ENCODE data around the gene KMT2C. TPM values are rescaled to one million over a fixed set of nuclear protein-coding genes. Genes with fewer than 3 reads are reported as not detected.

Gene KMT2C
- total RNA-seq, 1 donor from 2014 or later = 42.3 TPM

DNA sequence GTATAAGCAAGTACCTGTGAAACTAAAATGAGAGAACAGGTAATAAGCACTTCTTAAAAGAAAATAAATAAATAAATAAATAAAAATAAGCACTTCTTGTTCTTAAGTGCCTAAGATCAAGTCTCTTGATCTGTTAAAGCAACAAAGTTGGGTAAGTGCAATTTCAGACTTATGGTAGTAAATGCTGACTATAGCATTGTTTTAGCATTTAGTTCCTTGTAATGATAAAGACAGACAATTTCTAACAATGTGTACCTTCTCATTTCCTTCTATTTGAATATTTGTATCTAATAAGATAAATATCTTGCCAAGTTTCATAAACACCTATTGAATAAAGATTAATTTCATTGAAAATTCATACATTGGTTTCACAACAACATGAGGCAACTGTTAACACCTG lies 323.0 kb downstream of the KMT2C start:
- Histone ChIP-seq H3K27ac (replicated peaks) (no peak overlapping the region), H3K4me3 (no peak overlapping the region), H3K9me3 (replicated peaks) (no peaks in the 10 kb centered on the region), H3K4me1 (peaks cover 7% of the 10 kb centered on the region), H3K27me3 (ENCODE audit: low read depth) (no peaks in the 10 kb centered on the region), H3K36me3 (peaks cover 57% of the 10 kb centered on the region)
- TF ChIP-seq, protein P1, sequence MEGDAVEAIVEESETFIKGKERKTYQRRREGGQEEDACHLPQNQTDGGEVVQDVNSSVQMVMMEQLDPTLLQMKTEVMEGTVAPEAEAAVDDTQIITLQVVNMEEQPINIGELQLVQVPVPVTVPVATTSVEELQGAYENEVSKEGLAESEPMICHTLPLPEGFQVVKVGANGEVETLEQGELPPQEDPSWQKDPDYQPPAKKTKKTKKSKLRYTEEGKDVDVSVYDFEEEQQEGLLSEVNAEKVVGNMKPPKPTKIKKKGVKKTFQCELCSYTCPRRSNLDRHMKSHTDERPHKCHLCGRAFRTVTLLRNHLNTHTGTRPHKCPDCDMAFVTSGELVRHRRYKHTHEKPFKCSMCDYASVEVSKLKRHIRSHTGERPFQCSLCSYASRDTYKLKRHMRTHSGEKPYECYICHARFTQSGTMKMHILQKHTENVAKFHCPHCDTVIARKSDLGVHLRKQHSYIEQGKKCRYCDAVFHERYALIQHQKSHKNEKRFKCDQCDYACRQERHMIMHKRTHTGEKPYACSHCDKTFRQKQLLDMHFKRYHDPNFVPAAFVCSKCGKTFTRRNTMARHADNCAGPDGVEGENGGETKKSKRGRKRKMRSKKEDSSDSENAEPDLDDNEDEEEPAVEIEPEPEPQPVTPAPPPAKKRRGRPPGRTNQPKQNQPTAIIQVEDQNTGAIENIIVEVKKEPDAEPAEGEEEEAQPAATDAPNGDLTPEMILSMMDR (IDR thresholded peaks at IDR 0.05; ENCODE audit: borderline replicate concordance) = no peak
- intact Hi-C loops (cut with micrococcal nuclease) = no loop called here
- DNase-seq = no peak

DNA sequence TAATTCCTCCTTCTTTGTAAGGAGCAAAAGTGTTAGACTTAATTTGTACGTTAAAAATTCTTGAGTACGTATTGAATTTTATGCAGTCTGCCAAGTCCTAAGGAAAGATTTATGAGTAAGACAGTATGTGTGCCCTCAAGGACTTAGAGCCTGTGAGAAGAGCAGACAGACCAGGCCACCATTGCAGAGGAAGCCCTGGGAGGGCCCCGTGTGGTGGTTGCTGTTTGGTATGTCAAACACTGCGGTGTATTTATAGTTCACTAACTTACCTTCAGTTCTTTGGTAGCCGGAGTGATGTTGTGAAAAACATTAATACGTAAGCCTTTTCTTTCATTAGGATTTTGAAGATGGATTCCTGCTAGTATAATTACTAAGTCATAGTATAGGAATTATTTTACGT lies 327.4 kb downstream of the KMT2C start:
- Histone ChIP-seq H3K36me3 (peaks cover 50% of the 10 kb centered on the region), H3K4me3 (no peak overlapping the region), H3K4me1 (peaks cover 7% of the 10 kb centered on the region), H3K27me3 (ENCODE audit: low read depth) (no peaks in the 10 kb centered on the region), H3K9me3 (replicated peaks) (no peaks in the 10 kb centered on the region), H3K27ac (replicated peaks) (peak overlapping the region; percentile 25)
- intact Hi-C loops (cut with micrococcal nuclease) = no loop called here
- no peak for DNase-seq
- TF ChIP-seq, protein P1 (IDR thresholded peaks at IDR 0.05; ENCODE audit: borderline replicate concordance) = peak; percentile 22

DNA sequence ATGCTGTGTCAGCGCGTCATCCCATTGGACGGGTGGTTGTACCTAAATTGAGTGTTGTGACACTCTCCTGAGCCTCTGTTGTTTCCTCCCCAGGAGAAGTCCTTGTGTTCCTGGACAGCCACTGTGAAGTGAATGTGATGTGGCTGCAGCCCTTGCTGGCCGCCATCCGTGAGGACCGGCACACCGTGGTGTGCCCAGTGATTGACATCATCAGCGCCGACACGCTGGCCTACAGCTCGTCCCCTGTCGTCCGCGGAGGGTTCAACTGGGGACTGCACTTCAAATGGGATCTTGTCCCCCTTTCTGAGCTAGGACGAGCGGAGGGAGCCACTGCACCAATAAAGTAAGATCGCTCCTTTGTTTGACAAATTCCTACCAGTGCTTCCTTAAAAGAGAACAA lies 327.9 kb downstream of the KMT2C start:
- Histone ChIP-seq H3K27me3 (ENCODE audit: low read depth) (no peaks in the 10 kb centered on the region), H3K4me3 (no peak overlapping the region), H3K9me3 (replicated peaks) (no peaks in the 10 kb centered on the region), H3K4me1 (peaks cover 7% of the 10 kb centered on the region), H3K36me3 (peaks cover 50% of the 10 kb centered on the region), H3K27ac (replicated peaks) (peak overlapping the region; percentile 25)
- DNase-seq = no peak
- TF ChIP-seq, protein P1 (IDR thresholded peaks at IDR 0.05; ENCODE audit: borderline replicate concordance) = no peak
- intact Hi-C loops (cut with micrococcal nuclease) = no loop called here

DNA sequence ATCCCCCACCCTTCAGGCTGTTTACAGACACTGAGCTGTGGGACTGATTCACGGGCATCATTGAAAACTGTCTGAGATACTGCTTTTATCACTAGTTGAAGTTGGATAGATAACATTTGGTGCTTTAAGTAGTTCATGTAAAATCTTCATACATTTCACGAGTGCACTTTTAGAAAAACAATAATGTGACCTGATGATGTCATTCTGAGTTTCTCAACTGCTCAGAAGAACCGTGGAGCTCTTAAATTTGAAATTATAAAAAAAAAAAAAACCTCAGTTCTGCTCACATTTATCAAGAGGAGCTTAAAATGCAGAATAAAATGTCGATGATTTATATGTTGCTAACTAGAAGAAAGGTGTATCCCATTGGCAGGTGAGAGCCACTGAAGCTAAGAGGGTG lies 328.8 kb downstream of the KMT2C start:
- Histone ChIP-seq H3K4me1 (peaks cover 7% of the 10 kb centered on the region), H3K9me3 (replicated peaks) (no peaks in the 10 kb centered on the region), H3K27me3 (ENCODE audit: low read depth) (no peaks in the 10 kb centered on the region), H3K4me3 (no peak overlapping the region), H3K36me3 (peaks cover 49% of the 10 kb centered on the region), H3K27ac (replicated peaks) (no peak overlapping the region)
- intact Hi-C loops (cut with micrococcal nuclease) = no loop called here
- TF ChIP-seq, protein P1 (IDR thresholded peaks at IDR 0.05; ENCODE audit: borderline replicate concordance) = no peak
- no peak for DNase-seq

DNA sequence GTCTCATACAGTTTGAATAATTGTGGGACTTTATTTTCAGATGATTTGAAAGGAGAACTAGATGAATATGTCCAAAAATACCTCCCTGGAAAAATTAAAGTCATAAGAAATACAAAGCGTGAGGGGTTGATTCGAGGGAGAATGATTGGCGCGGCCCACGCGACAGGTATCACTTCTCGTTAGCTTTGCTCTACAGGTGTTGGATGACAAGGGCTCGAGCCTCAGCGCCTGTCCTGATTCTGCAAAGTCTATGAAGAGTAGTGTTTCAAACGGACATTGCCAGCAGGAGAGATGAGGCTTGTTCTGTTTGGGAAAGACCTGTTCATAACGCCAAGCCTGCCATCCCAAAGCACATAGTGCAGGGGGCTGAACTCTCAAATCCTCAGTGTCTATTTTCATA lies 330.6 kb downstream of the KMT2C start:
- intact Hi-C loops (cut with micrococcal nuclease) = no loop called here
- Histone ChIP-seq H3K9me3 (replicated peaks) (no peaks in the 10 kb centered on the region), H3K27me3 (ENCODE audit: low read depth) (no peaks in the 10 kb centered on the region), H3K4me3 (no peak overlapping the region), H3K36me3 (peaks cover 44% of the 10 kb centered on the region), H3K4me1 (peaks cover 7% of the 10 kb centered on the region), H3K27ac (replicated peaks) (no peak overlapping the region)
- TF ChIP-seq, protein P1 (IDR thresholded peaks at IDR 0.05; ENCODE audit: borderline replicate concordance) = no peak
- DNase-seq = no peak

DNA sequence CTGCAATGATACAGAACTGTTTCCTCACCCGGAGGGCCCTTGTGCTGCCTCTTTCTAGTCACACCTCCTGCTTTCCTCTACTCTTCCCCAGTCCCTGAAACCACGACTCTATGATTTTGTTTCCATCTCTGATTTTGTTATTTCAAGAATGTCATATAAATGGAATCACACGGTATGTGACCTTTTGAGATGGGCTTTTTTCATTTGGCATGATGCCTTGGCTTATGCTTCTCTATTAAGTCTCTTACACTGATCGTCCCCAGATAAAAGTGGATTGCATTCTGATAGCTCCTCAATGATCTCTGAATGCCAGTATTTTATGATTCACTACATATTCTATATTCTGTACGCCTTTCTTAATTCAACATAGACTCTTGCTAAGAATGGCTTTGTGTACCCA lies 332.1 kb downstream of the KMT2C start:
- Histone ChIP-seq H3K4me3 (no peak overlapping the region), H3K36me3 (peaks cover 41% of the 10 kb centered on the region), H3K9me3 (replicated peaks) (no peaks in the 10 kb centered on the region), H3K27ac (replicated peaks) (no peak overlapping the region), H3K27me3 (ENCODE audit: low read depth) (no peaks in the 10 kb centered on the region), H3K4me1 (peaks cover 7% of the 10 kb centered on the region)
- TF ChIP-seq, protein P1 (IDR thresholded peaks at IDR 0.05; ENCODE audit: borderline replicate concordance) = no peak
- DNase-seq = no peak
- intact Hi-C loops (cut with micrococcal nuclease) = no loop called here

Data from left ventricle myocardium inferior (tissue), 1 donor.